ENCODE measurements around the gene SLC22A17. TPM values are rescaled to one million over a fixed set of nuclear protein-coding genes. Genes with fewer than 3 reads are reported as not detected.

The SLC22A17 gene
- total RNA-seq, 4 donors from 2014 or later = 16.1 to 33.0 (median 17.9) TPM

- H3K4me3 ChIP-seq (ENCODE audit: low read depth, poor library complexity, severe bottlenecking) = no peak overlapping the region
- WGBS, 2 donors = 88 to 93% methylated on average over 29 of the region's 29 CpGs
- DNase-seq (ENCODE audit: low spot score in 2 of 2) = no peak
- intact Hi-C loops (cut with DNase I; ENCODE audit: low total_unique reads) = loop anchor here (5.0 to 10.0 kb wide), 2 partner anchors 57 to 120 kb away; no protein-coding TSS in a partner anchor
- no peak for TF ChIP-seq POLR2A (IDR thresholded peaks at IDR 0.05)
Observed at GRCh38 chr14:23384364-23385080, 31.8 kb upstream of the SLC22A17 start.

GRCh38 chr14:23382731-23383440 is 30.2 kb upstream of the SLC22A17 start:
- WGBS, 2 donors = 71 to 80% methylated on average over 10 of the region's 10 CpGs
- no peak for DNase-seq (ENCODE audit: low spot score in 2 of 2)
- intact Hi-C loops (cut with DNase I; ENCODE audit: low total_unique reads) = loop anchor here (5.0 to 10.0 kb wide), 2 partner anchors 56 to 118 kb away; no protein-coding TSS in a partner anchor

GRCh38 chr14:23382276-23382675 is 29.6 kb upstream of the SLC22A17 start:
- TF ChIP-seq POLR2A (IDR thresholded peaks at IDR 0.05) = no peak
- no peak for TF ChIP-seq CTCF (IDR thresholded peaks at IDR 0.05)
- intact Hi-C loops (cut with DNase I; ENCODE audit: low total_unique reads) = loop anchor here (5.0 to 10.0 kb wide), 2 partner anchors 55 to 117 kb away; no protein-coding TSS in a partner anchor
- 93 to 94% methylated on average over 6 of the region's 6 CpGs for WGBS, 2 donors
- no peak overlapping the region for H3K4me3 ChIP-seq (ENCODE audit: low read depth, poor library complexity, severe bottlenecking)
- DNase-seq (ENCODE audit: low spot score in 2 of 2) = no peak

More at GRCh38 chr14:23382731-23383440, 30.2 kb upstream of the SLC22A17 start:
- no peak overlapping the region for H3K4me3 ChIP-seq (ENCODE audit: low read depth, poor library complexity, severe bottlenecking)
- TF ChIP-seq CTCF (IDR thresholded peaks at IDR 0.05) = no peak
- TF ChIP-seq POLR2A (IDR thresholded peaks at IDR 0.05) = no peak

- DNase-seq (ENCODE audit: low spot score in 2 of 2) = no peak
- WGBS, 2 donors = 36 to 56% methylated on average over 3 of the region's 3 CpGs
Observed at GRCh38 chr14:23381871-23382270, 29.2 kb upstream of the SLC22A17 start.

GRCh38 chr14:23380976-23381375 is 28.3 kb upstream of the SLC22A17 start:
- H3K4me3 ChIP-seq (ENCODE audit: low read depth, poor library complexity, severe bottlenecking) = no peak overlapping the region
- WGBS, 2 donors = 85 to 92% methylated on average over 4 of the region's 4 CpGs
- TF ChIP-seq POLR2A (IDR thresholded peaks at IDR 0.05) (no peak), CTCF (IDR thresholded peaks at IDR 0.05) (no peak)
- no peak for DNase-seq (ENCODE audit: low spot score in 2 of 2)
- intact Hi-C loops (cut with DNase I; ENCODE audit: low total_unique reads) = loop anchor here (5.0 to 10.0 kb wide), 2 partner anchors 54 to 116 kb away; no protein-coding TSS in a partner anchor

More at GRCh38 chr14:23381871-23382270, 29.2 kb upstream of the SLC22A17 start:
- TF ChIP-seq POLR2A (IDR thresholded peaks at IDR 0.05) = no peak
- TF ChIP-seq CTCF (IDR thresholded peaks at IDR 0.05) = no peak
- intact Hi-C loops (cut with DNase I; ENCODE audit: low total_unique reads) = loop anchor here (5.0 to 10.0 kb wide), 2 partner anchors 55 to 117 kb away; no protein-coding TSS in a partner anchor
- no peak overlapping the region for H3K4me3 ChIP-seq (ENCODE audit: low read depth, poor library complexity, severe bottlenecking)

All from lower leg skin (tissue), 4 donors.